Activated naive CD8-positive, alpha-beta T cell treated with anti-CD3 and anti-CD28 coated beads, Interleukin-2, amount 50 U/mL, for 16 hours (primary cell): ENCODE results near the gene SLC16A8.
"Not testable (repeated sequence)": the region's sequence is repeated elsewhere in the genome, so short reads cannot be mapped to it uniquely, and the experiment has no call there.

ENCODE experiments used
- DNase-seq: peaks from one replicate; pipeline ENCODE4 v3.0.0-alpha.2; 2020; ENCODE audit warnings: low read depth, low spot score

SLC16A8 gene

DNA sequence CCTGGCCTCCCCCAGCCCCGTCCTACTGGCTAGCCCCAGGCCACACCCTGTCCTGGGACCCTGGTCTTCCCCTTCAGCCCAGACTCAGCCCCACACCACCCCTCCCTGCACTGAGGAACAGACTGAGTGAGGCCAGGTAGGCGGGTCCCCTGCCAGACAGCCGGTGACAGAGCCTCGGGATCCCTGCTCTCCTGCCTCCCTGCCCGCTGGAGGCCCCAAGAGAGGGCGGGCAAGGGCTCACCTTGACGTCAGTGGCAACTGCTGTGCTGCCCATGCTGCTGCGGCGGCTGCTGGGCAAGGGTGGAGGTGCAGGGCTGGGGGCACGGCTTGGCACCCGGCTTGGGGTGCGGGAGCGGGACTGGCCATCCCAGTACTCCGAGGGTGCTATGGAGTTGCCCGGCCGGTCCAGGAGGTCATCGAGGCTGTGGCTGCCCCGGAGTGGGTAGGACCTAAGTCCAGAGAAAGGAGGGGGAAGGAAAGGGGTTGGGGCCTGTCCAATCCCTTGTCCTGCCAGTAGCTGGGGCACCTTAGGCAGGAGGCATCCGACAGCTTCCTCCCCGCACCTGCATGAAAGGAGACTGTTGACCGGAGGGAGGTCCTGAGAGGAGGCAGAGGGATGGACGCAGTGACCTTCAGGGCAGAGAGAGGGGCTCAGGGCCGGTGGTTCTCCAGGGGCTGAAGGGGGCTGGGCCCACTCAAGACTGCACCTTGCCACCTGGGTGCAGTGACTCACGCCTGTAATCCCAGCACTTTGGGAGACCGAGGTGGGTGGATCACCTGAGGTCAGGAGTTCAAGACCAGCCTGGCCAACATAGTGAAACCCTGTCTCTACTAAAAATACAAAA, 2.2 kb upstream of the SLC16A8 start:
- no peak for DNase-seq

DNA sequence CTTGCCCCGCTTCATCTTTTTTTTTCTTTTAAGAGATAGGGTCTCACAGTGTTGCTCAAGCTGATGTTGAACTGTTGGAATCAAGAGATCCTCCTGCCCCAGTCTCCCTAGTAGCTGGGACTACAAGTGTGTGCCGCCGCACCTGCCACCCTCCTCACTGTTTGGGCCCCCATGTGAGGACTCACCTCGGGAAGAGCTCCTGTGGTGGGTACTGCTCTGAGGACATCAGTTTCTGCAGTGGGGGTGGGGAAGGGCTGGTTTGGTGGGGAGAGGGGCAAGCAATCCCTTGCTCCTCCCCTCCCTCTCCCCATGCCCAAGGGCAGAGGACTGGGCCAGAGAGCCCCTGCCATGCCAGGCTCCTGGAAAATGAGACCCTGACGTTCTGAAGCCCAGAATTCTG, 1.5 kb upstream of the SLC16A8 start:
- DNase-seq = no peak

DNA sequence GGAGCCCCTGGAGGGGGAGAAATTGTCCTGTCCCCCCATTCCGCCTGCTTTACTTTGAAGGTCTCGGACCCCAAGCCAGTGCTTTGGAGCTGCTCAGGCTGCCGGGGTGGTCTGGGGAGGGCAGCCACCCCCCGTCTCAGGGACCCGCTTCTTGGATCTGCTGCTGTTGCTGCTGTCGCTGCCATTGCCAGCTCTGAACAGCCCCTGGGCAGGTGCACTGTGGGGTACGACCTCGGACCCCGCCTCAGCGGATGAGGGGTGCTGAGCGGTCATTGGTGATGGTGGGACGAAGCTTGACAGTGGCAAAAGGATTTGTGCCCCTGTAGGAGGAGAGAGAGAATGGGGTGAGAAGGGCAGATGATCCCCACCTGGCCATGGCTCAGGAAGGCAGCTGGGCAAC, 1.1 kb upstream of the SLC16A8 start:
- no peak for DNase-seq

DNA sequence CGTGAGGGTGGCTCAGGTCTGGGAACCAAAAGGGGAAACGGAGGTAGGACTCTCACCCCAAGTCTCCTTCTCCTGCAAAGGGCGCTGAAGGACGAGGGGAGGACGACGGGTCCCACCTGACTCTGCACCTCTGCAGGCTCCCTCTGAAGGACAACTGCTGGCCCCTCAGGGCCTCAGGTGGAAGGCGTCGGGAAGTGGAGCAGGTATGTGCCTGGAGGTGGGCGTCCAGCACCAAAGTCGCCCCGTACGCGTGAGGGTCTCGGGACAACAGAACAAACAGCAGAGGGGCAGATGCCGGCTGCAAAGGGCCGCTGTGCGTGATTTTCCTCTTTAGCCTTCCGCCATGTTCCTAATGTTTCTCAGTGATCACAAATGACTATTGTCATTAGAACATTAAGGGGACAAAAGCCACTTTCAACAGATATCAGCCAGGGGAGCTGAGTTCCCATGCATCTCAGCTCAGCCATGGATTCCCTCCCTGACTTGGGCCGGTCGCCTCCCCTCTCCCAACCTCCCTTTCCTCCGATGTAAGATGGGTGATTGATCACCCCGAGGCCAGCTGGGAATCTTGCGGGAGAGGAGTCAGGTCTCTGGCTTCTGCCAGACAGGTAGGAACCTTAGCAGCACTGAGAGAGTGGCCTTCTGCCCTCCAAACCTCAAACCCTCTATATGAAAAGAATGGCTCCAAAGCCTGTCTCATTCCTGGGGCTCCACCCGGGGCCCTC, 836 bp downstream of the SLC16A8 start:
- no peak for DNase-seq

DNA sequence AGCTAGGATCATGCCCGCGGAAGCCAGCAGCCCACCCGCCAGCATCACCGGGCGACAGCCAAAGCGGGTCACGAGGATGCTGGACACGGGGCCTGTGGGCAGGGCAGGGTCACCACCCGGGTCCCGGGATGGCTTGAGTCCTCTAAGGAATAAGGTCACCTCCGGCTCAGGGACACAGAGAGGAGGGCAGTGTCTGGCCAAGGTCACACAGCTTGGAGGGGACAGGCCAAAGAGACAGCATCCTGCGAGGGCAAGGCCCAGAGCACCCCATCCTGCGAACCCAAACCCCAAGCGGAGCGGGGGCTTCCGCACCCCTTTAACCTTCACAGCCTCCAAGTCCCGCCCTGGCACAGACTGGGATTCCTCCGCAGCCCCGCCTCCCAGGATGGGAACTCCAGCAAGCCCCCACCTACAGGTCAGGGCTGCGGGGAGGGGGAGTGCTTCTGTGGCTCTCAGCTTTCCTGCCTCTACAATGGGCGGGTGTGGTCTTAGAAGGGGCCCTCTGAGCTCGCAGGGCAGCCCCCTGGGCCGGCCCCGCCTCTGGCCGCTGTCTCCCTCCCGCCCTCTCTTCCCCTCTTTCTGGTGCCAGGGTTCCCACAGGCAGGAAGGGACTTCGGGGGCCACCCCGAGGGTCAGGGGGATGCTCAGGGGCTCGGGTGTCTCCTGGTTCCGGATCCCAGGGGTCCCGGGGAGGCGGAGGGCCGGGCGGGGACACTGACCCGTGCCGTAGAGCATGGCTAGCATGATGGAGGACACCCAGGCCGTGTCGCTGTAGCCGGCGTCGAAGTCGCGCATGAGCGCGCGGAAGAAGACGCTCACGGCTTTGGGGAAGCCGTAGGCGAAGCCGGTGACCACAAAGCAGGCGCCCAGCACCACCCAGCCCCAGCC, 1.8 kb downstream of the SLC16A8 start:
- DNase-seq = no peak

DNA sequence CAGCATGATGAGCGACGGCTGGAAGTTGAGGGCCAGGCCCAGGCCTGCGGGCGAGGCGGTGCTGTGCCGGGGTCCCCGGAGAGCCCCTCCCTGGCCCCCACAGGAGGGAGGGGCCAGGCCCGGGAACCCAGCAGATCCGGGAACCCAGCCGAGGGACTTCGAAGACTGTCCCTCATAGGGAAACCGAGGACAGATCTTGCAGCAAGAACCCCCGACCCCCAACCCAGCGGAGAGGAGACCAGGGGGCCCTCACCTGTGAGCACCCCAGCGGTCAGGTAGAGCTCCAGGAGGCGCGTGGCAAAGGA, 2.4 kb downstream of the SLC16A8 start:
- no peak for DNase-seq

DNA sequence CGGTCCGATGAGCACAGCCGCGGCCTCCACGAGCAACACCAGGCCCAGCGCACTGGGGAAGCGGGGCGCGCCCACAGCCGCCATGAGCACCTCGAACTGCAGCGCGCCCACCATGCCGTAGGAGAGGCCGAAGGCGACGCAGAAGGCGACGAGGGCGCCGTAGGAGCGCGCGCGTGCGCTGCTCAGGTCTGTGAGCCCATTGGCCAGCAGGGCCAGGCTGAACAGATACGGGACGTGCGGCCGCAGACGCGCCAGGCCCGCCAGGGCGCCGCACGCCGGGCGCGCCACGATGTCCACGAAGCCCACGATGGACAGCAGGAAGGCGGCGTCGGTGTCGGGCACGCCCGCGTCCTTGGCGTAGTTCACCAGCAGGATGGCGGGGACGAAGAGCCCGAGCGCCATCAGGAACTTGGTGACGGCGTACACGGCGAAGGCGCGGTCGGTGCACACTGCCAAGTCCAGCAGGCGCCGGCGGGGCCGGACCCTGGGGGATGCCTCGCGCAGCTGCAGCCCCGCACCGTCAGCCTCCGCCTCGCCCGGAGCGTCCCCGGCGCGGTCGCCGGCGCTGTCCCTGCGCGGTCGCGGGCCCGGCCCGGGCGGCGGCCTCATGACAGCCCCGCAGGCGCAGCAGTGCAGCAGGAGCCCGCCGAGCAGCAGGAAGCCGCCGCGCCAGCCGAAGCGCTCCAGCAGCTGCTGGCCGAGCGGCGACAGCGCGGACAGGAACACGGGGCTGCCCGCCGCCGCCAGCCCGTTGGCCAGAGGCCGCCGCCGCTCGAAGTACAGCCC, 2.9 kb downstream of the SLC16A8 start:
- no peak for DNase-seq

DNA sequence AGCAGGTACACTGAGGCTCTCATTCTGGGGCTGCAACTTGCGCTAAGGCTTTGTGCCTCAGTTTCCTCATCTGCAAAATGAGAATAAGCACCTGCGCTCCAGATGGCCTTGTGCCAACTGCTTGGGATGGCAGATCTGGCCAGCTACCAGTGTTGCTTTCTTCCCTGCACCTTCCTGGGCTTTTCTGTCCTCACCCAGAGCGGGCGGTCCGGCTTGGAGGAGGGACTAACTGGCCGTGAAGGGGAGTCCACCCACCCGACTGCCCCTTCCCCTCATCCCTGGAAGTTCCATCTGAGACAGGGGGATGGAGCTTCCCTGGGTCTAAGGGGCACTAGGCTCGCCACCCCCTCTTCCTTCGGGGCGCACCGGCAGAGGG, 3.5 kb downstream of the SLC16A8 start:
- no peak for DNase-seq

DNA sequence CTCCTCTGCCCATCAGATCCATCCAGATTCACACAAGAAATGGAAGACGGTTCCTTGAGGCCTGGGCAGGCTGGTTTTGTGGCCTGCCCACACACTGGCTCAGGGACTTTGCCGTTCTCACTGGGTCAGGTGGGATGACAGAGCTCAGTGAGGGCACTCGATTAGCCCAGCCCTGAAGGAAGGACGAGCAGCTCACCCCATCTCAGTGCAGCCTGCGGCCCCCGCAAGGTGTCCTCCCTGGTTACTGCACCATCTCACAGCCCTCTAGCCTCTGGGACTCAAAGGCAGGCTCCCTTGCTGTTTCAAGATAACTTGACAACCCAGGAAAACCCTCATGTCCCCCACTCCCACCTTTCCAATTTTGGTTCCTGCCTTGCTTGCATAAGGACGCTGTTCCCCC, 4.2 kb downstream of the SLC16A8 start:
- no peak for DNase-seq

DNA sequence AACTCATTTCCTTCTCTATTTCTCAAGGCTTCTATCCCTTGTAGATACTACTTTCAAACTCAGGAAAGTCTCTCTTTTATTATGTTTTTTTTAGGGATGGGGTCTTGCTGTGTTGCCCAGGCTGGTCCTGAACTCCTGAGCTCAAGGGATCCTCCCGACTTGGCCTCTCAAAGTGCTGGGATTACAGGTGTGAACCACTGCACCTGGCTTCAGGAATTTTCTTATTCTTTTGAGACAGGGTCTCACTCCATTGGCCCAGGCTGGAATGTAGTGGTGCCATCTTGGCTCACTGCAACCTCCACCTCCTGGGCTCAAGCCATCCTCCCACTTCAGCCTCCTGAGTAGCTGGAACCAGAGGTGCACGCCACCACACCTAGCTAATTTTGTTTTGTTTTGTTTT, 4.8 kb downstream of the SLC16A8 start:
- not testable (repeated sequence) for DNase-seq

DNA sequence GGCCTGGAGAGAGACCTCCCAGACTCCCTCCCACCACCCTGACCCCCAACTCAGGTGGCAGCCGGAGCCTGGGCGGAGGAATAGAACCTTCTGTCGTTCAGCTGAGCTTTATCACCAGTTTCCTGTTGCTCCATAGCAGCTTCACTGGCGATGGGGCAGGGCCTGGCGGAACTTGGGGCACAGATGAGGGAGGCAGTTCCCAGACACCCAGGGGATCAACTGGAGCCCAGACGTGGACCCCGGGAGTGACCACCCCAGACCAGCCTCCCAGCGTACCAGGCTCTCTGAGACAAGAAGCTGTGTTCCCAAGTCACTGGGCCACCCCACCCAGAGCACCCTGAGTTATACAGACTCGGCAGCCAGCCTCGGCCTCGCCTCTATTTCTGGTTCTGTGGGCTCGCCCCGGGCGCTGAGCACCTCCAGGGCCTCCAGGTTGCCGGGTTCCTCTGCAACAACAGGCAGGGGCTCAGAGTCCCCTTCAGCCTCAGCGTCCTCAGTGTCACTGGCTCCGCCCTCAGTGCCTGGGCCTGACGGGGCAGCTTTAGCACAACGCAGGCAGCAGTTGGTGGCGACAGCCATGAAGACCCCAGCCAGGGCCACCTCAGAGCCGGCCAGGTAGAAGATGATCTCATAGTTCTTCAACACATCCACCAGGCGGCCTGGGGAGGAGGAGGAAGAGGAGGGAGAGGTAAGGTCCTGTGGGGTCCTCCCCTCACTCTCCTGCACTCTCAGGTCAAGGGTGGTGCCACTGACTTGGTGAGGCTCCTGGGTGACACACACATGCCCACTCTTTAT, 5.7 kb downstream of the SLC16A8 start:
- DNase-seq = no peak

DNA sequence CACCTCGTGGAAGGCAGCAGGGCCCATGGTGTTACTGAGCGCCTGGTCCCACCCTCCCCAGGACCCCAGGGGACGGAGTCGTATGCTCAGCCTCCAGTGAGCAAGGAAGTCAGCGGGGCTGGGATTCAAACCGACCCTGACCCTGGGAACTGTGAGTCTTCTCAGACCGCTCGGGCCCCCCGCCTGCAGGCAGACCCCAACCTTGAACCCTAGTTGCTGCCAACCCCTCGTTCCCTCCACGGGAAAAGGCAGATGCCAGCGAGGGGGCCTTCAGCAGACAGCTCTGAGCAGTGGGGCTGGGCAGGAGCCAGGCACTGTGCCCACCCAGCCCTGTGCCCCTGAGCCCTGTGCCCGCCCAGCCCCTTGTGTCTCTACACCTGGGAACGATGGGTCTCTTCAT, 6.4 kb downstream of the SLC16A8 start:
- no peak for DNase-seq

DNA sequence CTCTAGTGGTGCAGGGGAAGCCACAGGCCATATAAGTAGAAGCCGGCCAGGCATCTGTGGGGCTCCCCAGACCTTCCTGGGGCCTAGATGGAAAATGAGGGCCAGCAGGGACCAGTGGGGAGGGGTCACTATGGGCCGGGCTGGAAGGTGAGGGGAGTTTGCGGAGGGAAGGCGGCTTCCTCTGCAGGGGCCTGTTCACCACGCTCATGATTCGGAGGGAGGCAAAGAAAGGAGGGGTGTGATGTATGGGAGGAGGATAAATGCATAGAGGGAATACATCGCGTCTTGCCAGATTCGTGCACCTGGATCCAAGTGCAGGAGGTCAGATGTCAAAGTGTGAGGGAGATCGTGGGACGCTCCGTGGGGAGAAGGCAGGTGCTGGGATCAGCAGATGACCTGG, 6.9 kb downstream of the SLC16A8 start:
- DNase-seq = no peak

DNA sequence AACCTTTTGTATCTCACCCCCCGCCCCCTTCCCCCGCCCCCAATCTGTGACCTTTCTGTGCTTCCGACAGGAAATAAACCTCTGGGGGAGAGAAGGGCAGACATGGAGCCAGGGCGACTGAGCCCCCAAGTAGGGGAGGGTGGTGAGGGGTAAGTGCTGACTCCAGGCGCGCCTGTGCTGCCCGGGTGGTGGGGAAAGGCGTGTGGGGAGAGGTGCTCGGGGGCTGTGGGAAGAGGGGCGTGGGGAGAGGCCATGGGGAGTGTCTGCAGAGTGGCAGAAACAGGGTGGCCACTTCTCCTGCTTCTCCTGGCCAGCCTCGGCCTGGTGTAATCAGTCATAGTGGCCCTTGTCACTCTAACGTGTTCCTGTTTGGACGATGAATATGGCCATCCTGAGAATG, 8.0 kb downstream of the SLC16A8 start:
- no peak for DNase-seq

DNA sequence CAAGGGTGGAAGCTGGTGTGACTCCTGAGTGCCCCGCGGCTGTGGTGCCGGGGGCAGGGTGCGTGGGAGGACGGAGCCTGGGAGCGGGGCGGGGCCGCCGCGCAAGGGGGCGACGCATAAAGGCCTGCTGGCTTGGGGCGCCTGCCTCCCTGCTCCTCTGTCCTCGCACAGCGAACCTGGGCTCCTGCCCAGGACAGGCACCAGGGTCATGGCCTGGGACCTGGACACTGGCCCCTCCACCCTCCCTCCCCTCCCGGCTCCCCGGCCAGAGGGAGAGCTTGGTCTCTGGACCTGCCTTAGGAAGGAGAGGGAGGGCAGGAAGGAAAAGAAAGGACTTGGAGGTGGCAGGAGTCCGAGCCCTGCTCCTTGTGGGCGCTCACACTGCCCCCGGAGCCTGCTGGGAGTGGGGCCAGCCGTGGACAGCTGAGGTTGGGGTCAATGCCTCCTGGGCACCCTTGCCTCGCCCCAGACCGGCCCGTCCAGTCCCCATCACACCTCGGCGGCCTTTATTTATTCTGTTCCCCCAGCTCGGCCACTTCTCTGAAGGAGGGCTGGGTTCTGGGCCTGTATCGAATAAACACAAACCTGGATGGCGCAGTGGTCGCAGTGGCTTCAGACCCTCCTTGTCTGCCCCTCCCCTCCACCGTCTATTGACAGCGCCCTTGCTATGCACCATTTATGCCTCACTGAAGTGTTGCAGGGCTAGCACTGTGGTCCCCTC, 8.7 kb downstream of the SLC16A8 start:
- no peak for DNase-seq

DNA sequence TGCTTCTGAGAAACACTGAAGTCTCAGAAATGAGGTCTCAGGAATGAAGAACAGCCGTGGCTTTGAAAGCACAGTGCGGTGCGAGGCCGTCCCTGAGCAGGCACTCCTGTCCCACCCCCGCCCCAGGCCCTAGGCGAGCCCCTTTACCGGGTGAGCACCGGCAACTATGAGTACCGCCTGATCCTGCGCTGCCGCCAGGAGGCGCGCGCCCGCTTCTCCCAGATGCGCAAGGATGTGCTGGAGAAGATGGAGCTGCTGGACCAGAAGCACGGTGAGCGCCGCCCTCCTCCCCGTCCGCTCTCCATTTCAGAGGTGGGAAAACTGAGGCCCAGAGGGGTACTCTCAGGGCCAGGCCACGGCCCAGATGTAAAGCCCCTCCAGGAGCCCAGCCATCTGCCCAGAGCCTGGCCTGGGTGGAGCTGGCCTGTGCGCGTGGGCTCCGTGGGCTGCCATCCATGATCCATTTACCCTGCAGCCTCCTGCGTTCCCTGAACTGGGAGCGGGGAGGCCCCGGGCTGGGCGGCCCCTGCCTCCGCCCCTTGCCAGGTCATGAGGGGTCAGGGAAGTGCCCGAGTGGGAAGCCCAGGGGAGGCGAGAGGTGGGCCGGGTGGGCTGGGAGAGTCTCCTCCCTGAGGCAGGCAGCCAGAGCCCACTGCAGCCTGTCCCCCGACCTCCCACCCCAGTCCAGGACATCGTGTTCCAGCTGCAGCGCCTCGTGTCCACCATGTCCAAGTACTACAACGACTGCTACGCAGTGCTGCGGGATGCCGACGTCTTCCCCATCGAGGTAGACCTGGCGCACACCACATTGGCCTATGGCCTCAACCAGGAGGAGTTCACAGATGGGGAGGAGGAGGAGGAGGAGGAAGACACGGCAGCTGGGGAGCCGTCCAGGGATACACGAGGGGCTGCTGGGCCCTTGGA, 9.5 kb downstream of the SLC16A8 start:
- no peak for DNase-seq

DNA sequence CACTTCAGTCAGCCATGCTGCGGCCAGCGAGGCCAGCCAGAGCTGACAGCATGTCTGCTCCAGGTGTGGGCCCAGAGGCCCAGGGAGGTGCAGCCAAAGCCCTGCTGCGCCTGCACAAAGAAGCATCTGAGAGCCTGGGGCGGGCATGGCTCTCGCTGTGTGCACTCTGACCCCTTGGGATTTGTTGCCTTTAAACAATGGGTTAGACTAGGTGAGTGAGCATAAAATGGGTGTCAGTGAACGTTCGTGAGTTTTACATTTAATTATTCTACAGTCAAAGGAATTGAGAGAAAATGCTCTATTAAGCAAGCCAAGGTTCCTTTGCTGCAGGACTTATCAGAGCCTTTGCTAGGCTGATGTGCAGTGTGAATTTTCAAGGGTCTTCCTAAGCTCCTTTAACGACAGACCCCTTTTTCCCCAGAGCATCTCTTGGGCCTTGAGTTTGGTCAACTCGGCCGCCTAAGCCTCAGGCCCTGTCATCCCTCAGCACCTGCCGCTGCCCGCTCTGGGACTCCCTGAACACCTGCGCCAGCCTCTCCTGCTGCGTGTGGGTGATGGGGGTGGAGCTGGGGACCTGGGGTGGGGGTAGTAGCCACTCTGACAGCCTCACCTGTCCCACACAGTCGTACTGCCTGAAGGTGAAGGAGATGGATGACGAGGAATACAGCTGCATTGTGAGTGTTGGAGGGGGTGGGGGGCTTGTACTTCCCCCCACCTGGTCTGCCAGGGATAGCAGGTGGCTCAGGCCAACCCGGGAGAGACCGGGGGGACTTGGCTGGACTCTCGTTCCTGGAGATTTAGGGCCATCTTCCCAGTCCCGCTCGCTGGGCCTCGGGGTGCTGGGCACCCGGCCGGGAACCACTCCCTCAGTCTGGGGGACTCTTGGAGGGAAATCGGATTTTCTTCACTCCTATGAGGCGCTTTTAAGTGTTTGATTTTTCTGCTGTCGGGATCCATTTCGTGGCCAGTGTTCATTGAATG, 10.5 kb downstream of the SLC16A8 start:
- DNase-seq = no peak
